GM21367 (cell line): ENCODE measurements around the gene PYGM.

ENCODE experiments used
- ATAC-seq: cut with Tn5 transposase; IDR thresholded peaks from one replicate; pipeline ENCODE4 v1.9.1; 2021; ENCODE audit not compliant: unreplicated experiment

The PYGM gene

GRCh38 chr11:64739871-64740270, 19.9 kb downstream of the PYGM start:
- ATAC-seq: no peak

DNA sequence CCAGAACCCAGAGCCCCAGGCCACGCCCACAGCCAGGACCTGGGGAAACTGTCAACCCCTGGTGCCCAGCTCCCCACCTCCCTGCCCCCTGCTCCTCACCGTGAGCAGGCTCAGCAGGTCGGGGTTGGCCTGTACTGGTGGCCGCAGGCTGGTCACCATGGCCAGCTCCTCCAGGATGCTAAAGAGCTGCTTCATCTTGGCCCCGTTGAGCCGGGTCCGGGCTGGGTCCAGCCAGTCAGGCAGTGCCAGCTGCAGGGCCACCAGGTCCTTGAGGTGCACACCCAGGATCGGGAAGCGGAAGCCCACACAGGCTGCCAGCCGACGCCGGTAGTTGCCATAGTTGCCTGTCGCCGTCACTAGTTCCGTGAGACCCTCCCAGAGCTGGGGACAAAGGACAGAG, 23.1 kb downstream of the PYGM start:
- no peak for ATAC-seq

- ATAC-seq: no peak
These were observed 24.0 kb downstream of the PYGM start for GRCh38 chr11:64735725-64736259.

GRCh38 chr11:64734811-64735724, 24.7 kb downstream of the PYGM start:
- ATAC-seq: no peak

- no peak for ATAC-seq
These were observed 28.2 kb downstream of the PYGM start for GRCh38 chr11:64731601-64732000.

DNA sequence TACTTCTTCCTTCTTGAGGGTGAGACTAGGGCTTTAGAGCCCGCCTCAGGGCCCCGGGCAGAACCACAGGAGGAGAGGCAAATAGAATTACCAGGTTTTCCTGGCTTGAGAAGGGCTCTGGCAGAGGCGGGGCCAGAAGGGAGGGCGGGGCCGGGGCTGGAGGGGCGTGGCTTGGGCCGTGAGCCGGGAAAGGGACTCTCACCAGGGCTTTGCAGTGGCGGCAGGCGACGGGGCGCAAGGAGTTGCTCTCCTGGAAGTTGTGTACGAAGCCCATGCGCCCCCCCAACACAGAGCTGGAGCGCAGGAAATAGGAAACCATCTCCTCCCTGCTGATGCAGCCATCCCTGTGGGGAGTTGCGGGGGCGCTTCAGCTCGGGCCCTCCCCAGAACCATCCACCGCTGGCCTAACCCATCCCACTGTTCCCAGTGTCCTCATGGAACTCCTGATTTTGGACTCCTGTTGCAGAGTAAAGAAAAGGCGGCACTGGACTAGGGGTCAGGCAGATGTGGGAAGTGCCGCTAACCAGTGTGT, 29.9 kb downstream of the PYGM start:
- ATAC-seq: no peak

DNA sequence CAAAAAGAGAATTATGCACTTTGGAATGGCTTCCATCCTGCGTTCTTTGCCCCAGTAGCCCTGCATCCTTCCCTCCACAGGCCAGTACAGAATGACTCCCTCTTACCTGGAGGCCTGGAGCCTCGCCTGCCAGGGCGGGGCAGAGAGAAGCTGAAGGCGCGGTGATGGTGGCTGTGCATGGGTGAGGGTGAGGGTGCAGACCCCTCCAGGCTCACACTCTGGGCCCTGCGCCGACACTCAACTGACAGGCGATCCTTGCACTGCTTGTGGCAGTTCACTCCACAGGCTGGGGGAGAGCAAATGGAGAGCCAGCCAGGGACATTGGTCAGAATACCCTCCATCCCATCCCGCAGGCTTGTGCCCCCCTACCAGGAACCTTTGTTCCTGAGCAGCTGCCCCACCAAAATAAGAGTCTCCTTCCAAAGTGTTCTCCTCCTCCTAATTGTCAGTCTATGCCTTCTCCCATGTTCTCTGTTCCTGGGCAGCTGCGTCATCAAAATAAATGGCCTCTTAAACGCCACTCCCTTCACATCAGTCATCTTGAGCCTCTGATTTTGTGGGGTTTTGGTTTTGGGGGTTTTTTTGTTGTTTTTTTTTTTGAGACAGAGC, 30.9 kb downstream of the PYGM start:
- ATAC-seq: no peak

GRCh38 chr11:64726867-64727530, 32.8 kb downstream of the PYGM start:
- no peak for ATAC-seq

- ATAC-seq: no peak
These were observed 33.5 kb downstream of the PYGM start for GRCh38 chr11:64726211-64726641.

GRCh38 chr11:64724863-64725532, 34.8 kb downstream of the PYGM start:
- no peak for ATAC-seq

DNA sequence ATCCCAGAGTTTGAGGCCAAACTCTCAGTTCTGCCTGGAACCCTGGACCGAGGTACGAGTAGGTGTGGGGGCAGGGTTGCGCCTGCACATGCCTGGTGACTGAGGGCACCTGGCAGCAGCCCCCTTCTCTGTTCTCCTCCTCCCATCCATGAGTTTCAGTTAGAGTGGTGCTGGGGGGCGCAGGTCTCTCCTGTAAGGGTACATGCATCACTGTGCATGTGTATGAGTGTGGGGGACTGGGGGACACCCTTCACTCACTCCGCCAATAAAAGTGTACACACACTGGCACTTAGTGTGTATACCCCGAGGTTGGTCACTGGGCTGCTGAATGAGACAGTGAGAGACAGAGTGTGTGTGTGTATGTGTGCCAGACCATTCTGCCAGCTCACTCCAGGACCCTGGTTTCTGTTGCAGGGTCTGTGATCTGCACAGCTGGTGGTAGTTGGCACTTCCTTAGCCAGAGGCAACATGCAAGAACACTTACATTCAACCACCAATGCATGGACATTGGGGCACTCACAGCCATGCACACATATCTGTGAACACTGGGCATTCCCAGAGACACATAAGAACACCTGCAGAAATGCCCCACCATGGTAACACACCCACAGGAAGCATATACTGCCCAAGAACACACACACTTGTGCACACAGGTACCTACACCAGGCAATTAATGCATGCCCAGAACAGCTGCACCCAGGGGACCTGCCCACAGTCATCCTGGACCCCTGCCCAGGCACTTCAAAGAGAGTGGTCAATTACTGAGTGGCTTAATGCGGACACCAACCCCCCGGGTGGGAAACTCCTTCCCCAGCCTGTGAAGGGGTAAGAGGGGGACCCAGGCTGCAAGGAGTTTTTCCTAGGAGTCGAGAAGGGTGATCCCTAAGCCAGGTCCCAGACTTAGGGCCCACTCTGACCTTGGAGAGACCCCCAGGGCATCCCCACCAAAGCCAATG, 35.6 kb downstream of the PYGM start:
- ATAC-seq: no peak

DNA sequence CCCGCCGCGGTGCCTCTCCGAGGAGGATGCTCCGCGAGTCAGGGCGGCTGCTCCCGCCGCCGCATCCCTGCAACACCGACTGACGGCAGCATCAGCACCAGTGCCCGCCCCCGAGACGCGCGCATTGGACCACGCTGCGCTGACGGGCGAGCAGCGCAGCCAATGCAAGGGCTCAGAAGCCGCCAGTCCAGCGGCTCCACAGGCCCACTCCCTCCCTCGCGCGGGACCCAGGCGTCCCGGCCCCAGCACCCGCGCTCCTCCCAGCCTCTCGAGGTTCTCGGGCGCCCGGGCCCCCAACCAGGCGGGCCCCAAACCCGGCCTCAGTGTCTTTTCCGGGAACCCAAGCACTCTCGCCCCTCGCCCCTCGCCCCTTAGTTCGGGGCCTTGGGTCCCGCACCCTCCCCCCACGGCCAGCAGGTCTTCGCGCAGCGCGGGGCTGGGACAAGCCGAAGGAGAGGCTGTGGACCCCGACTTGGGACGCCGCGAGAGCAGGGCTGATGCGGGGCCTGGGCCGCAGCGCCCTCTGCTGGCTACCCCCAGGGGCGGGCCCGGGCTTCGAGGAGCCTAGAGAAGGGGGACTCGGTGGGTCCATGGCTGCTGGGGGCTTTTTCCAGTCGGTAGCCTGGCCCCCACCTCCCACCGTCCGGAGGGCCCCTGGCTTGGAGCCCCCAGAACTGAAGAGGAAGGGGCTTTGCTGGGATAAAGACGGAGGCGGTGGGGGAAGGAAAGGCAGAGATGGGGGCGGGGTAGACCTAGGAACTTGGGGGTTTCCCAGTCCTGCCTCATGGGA, 36.5 kb downstream of the PYGM start, which contains the start of gene NRXN2:
Gene NRXN2 (minus strand): TSS at position 81 of the 790 bp plus-strand sequence. CDS start 9,498 bp downstream, outside the sequence.
- peak; percentile 64 for ATAC-seq

GRCh38 chr11:64722141-64723065, 37.4 kb downstream of the PYGM start:
- no peak for ATAC-seq

DNA sequence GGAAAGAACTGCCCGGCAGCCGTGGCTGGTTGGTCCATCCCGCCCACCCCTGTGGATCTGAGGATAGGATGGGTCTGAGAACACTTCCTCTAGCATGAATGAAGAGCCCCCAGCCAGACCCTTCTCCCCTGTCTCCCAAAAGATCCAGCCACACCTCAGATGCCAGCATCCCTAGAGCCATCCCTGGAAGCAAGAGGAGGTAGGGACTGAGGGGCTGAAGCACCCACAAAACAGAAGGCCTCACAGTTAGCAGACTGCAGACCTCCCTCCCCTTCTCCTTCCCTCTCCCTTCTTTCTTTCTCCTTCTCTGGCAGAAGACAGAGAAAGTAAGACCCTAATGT, 38.4 kb downstream of the PYGM start:
- ATAC-seq: no peak

DNA sequence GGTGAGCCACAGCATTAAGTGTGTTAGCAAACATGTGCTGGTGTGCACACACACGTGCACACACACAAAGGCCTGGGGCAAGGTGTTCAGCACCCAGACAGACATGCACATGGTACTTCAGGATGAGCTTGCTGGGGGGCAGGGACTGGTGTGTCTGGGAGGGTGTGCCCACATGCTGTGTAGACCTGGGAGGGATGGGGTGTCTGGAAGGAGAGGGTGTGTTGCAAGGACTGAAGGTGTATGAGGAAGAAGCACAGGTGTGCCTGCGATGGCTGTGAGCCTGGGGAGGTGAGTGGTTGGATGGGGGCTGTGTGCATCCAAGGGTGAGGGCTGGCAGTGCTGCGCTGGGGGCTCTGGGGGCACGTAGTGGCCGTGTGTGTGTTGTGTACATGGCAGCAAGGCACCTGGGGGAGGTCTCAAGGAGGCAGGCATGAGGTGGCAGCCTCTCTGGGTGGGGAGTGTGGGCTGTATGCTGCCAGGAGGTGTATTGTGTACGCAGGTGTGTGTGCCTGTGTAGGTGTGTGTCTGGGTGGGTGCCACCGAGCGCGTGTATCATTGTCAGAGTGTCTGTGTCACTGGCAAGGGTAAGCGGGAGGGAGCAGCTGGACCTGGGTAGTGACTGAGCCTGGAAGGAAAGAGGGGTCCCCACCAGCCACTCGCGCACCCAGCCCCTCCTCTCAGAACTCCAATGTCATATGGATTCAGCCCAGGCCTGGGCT, 39.0 kb downstream of the PYGM start:
- no peak for ATAC-seq

DNA sequence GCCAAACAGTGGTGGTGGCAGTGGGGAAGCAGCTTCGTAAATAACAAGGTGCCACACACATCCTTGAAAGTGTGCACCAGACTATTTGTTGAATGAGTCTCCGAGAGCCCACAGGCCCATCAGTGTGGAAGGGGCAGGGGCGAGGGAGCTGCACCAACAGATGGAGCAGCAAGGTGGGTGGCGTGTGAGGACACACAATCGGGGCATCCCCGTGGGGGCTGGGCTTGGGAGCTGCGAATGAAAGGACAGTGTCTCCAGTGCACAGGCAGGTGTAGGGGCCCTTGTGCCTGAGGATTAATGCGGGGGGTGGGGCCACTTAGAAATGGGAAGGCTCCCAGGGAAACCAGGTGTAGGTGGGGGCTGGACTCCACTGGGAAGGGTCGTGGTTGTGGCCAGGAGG, 39.6 kb downstream of the PYGM start:
- no peak for ATAC-seq

- ATAC-seq: no peak
These were observed 40.4 kb downstream of the PYGM start for GRCh38 chr11:64719406-64719805.
